ENCODE results near the gene MED26. TPM values are rescaled to one million over a fixed set of nuclear protein-coding genes. Genes with fewer than 3 reads are reported as not detected.

Gene MED26
- total and polyA plus RNA-seq, 2 of the 8 experiments (the other 6 are each of a cell fraction or from before 2014, with no cell fraction given) = 5.3 to 10.7 TPM

DNA sequence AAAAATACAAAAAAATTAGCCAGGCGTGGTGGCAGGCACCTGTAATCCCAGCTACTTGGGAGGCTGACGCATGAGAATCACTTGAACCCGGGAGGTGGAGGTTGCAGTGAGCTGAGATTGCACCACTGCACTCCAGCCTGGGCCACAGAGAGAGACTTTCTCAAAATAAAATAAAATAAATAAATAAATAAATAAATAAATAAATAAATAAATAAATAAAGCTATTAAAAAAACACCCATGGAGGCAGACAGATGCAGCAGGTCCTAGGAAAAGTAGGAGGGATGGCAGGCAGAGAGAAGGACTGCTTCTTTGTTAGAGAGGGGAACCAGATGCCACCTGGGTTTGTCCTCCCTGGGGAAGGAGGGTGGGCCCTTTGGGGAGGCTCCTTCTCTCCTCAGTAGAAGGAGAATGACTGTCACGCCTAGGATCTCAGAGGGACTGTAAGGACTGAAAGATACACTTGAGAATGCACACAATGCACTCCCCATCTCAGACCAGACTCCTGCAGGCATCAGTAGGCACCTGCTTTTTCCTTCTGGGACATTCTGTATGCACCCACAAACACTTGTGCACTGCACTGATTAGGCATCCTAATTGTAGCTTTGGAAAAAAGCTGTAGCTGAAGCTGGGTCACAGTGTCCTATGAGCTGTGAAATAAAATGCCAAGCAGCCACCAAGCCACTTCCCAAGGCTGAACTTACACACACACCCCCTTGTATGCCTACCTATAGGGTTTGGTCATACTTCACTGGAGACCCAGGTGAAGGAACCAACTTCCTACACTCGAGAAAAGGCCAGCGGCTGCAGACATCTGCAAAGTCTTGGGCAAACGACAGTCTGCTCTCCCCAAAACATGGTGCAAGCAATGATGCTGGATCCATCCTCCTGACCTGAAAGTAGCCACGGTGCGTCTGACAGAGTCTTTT is 36.9 kb downstream of the MED26 start:
- CTCF ChIA-PET (ENCODE audit: partially characterized antibody) = interaction anchor here (0.6 to 2.0 kb wide), 5 partner anchors 17 to 123 kb away, joined by 3 to 5 read pairs (median 3); no protein-coding TSS in a partner anchor

More for the DNA sequence above, 36.9 kb downstream of the MED26 start:
- Histone ChIP-seq H3K4me1 (replicated peaks in 1 of 4; ENCODE audit: control insufficient read depth in 3 of 4, insufficient read depth in 4 of 4, low read length in 3 of 4) (peaks cover 10 to 30% (median 21%) of the 10 kb centered on the region in 4 experiments), H2AFZ (ENCODE audit: low read length) (no peak overlapping the region), H3K23me2 (ENCODE audit: low read depth, low read length) (no peaks in the 10 kb centered on the region), H2BK15ac (ENCODE audit: low read length) (no peak overlapping the region), H4K5ac (ENCODE audit: insufficient read length, low read depth, low read length) (no peak overlapping the region), H4K8ac (ENCODE audit: extremely low read depth, insufficient read depth, low read length) (no peak overlapping the region), H3K9ac (replicated peaks in 1 of 4; ENCODE audit: extremely low read depth in 1 of 4, low read depth in 3 of 4, low read length in 3 of 4) (no peak overlapping the region), H3K18ac (ENCODE audit: extremely low read depth, low read length) (no peak overlapping the region; the same call in 1 of the 2 replicates), H3K36me3 (ENCODE audit: control insufficient read depth in 2 of 4, insufficient read depth in 4 of 4, low read length in 3 of 4) (no peaks in the 10 kb centered on the region), H2BK5ac (ENCODE audit: low read depth, low read length) (no peak overlapping the region), H3K4me2 (ENCODE audit: insufficient read depth in 1 of 2, low read depth in 2 of 2, low read length in 2 of 2) (no peak overlapping the region; a peak in 1 of 4 replicates), H2BK12ac (ENCODE audit: low read depth, low read length) (no peak overlapping the region), H3K56ac (replicated peaks; ENCODE audit: insufficient read length, low read depth, low read length) (no peak overlapping the region), H3K27ac (ENCODE audit: low read depth, low read length) (no peak overlapping the region), H3K4me3 (ENCODE audit: extremely low read depth in 1 of 4, insufficient read depth in 2 of 4, low read depth in 3 of 4, low read length in 4 of 4) (no peak overlapping the region), H3K79me1 (ENCODE audit: low read depth, low read length) (peaks cover 49% of the 10 kb centered on the region), H2BK20ac (ENCODE audit: low read length) (no peak overlapping the region), H4K20me1 (replicated peaks in 1 of 2; ENCODE audit: control insufficient read depth in 1 of 2, insufficient read depth in 2 of 2, low read length in 2 of 2) (peaks cover 36 to 49% of the 10 kb centered on the region in 2 experiments), H2BK120ac (replicated peaks; ENCODE audit: low read depth, low read length) (no peak overlapping the region), H4K91ac (replicated peaks; ENCODE audit: insufficient read length, low read length) (no peak overlapping the region), H3K23ac (ENCODE audit: insufficient read length) (no peak overlapping the region), H3K27me3 (replicated peaks in 1 of 4; ENCODE audit: control insufficient read depth in 3 of 4, extremely low read depth in 1 of 4, insufficient read depth in 3 of 4, low read length in 3 of 4) (no peaks in the 10 kb centered on the region), H3K9me3 (ENCODE audit: insufficient read depth in 2 of 2, low read depth in 1 of 2, low read length in 1 of 2) (no peaks in the 10 kb centered on the region), H3K14ac (ENCODE audit: insufficient read length) (no peak overlapping the region), H3K79me2 (ENCODE audit: control insufficient read depth in 1 of 2, insufficient read depth in 2 of 2, low read length in 2 of 2) (peaks cover 18 to 95% of the 10 kb centered on the region in 2 experiments; a peak in 3 of 4 replicates), H2AK5ac (ENCODE audit: low read depth, low read length) (no peak overlapping the region), H3K4ac (replicated peaks; ENCODE audit: insufficient read length, low read depth, low read length) (no peak overlapping the region)
- no peak for FAIRE-seq
- TF ChIP-seq FOSL1 (IDR thresholded peaks at IDR 0.05; ENCODE audit: insufficient read depth, low read depth, low read length) (no peak), SUZ12 (IDR thresholded peaks at IDR 0.05; ENCODE audit: low read length) (no peak), RFX5 (IDR thresholded peaks at IDR 0.05; ENCODE audit: borderline replicate concordance, low read depth, low read length) (no peak)
- TF ChIP-seq, protein P1, sequence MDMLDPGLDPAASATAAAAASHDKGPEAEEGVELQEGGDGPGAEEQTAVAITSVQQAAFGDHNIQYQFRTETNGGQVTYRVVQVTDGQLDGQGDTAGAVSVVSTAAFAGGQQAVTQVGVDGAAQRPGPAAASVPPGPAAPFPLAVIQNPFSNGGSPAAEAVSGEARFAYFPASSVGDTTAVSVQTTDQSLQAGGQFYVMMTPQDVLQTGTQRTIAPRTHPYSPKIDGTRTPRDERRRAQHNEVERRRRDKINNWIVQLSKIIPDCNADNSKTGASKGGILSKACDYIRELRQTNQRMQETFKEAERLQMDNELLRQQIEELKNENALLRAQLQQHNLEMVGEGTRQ (IDR thresholded peaks at IDR 0.05; ENCODE audit: low read length) = no peak
- no peak for DNase-seq (ENCODE audit: low read depth in 1 of 2, low spot score in 2 of 2)
- POLR2A ChIA-PET (ENCODE audit: partially characterized antibody) = interaction anchor here (0.6 to 3.1 kb wide), 8 partner anchors 8 to 235 kb away, joined by 3 to 11 read pairs (median 4); partner anchors contain the start of gene SLC35E1
- 87% methylated on average over 9 of the region's 9 CpGs; no CpG with 5 or more reads in 1 of the 2 experiments for WGBS, 2 experiments (ENCODE audit: extremely low coverage in 1 of 2, insufficient coverage in 1 of 2, insufficient read length in 1 of 2, insufficient replicate concordance in 2 of 2, low coverage in 1 of 2, low lambda C conversion rate in 2 of 2, missing lambda C conversion rate in 1 of 2)

Measured in H1 (cell line).